Erythroblast (primary cell): ENCODE data around the gene SMIM32.

ENCODE experiments used
- GATA1 ChIP-seq: IDR thresholded peaks from 2 replicates; pipeline ENCODE4 v1.6.1; 2011; ENCODE audit warnings: low read depth, mild to moderate bottlenecking, control low read depth, low read length, moderate library complexity
- POLR2A ChIP-seq: IDR thresholded peaks from 2 replicates; pipeline ENCODE4 v1.6.1; 2011; ENCODE audit warnings: mild to moderate bottlenecking, low read length

DNA sequence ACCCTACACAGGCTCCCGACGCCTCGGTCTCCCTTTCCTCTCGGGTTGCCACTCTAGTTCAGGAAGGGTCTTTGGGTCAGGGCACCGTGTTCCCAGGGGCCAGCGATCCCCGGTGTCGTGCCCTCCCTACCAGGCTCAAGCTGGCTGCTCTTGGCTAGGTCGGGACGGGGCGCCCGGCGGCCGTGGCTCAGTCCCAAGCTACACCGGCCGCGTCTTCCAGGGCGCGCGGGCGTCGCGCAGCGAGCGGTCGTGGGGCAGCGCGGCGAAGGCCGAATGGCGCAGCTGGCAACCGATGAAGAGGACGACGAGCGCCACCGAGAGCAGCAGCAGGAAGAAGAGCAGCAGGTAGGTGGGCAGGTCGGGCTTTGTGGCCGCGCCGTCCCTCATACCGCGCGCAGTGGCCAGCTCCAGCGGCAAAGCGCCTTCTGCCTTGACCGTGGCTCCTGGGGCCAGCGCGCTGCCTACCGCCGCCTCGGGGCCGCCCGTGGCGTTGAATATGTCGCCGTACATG is 892 bp downstream of the SMIM32 start:
- TF ChIP-seq POLR2A, result no peak
- TF ChIP-seq GATA1, result no peak
